Right ventricle myocardium superior (tissue), 1 donor: ENCODE measurements around the gene EIF4E. TPM values are rescaled to one million over a fixed set of nuclear protein-coding genes. Genes with fewer than 3 reads are reported as not detected.
A peak's percentile ranks its signal among the peaks of the same experiment; 100 is the strongest.
"Not testable (repeated sequence)": the region's sequence is repeated elsewhere in the genome, so short reads cannot be mapped to it uniquely, and the experiment has no call there.

Source experiments
- ATAC-seq: fragments of 200-7000 bp; cut with Tn5 transposase; one replicate; pipeline ENCODE4 v1.9.1; 2020; ENCODE audit warnings: mild to moderate bottlenecking; ENCODE audit not compliant: poor library complexity
- DNase-seq: peaks from one replicate; pipeline ENCODE4 v3.0.0-alpha.2; 2020
- intact Hi-C: fragments of 100-400 bp; cut with DNase I; formaldehyde crosslinking; loops from one replicate; pipeline ENCODE4 v1.11.2; 2022
- total RNA-seq: library from RNA; stranded (reverse); fragmentation: NEBNext Ultra II Directional; extraction: Animal tissue kit (Norgen Biotek cat#: 25700); gene quantifications from one replicate; pipeline ENCODE4 v1.2.1, GENCODE V29; 2021
- donor health status: DM: no; HTN: yes; CAD: no; lungs with severe emphysema.

Gene EIF4E
- total RNA-seq, 1 donor from 2014 or later: 50.3 TPM

DNA sequence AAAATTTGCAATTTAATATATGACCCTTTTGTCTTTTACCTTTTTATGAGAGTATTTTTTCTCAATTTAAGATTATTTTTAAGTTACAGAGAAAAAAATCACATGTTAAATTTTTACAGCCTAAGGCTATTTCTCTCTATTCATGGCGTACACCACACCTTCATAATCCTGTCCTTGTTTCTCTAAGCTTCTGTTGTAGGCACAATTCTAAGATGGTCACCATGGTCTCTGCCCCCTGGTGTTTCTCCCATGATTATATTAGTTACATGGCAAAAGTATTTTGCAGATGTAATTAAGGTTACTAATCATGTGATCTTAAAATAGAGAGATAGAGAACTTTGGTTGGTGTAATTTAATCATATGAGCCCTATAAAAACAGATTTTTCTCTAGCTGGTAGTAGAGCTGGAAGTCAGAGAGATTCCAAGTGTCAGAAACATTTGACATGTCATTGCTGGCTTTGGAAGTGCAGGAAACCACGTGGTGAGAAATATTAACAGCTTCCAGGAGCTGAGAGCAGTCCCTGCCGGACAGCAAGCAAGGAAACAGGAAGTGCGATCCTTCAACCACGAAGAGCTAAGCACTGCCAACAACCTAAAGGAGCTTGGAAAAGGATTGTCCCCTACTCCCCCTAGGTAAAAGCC lies 89.8 kb downstream of the EIF4E start:
- DNase-seq: no peak
- ATAC-seq: peak; percentile 88
- intact Hi-C loops: no loop called here

GRCh38 chr4:98838531-98838930 lies 90.4 kb downstream of the EIF4E start:
- DNase-seq: no peak
- no peak for ATAC-seq
- intact Hi-C loops: no loop called here

- intact Hi-C loops: no loop called here
- ATAC-seq (peak; percentile 90), DNase-seq (no peak)
These were observed 95.5 kb downstream of the EIF4E start for GRCh38 chr4:98833384-98833783.

DNA sequence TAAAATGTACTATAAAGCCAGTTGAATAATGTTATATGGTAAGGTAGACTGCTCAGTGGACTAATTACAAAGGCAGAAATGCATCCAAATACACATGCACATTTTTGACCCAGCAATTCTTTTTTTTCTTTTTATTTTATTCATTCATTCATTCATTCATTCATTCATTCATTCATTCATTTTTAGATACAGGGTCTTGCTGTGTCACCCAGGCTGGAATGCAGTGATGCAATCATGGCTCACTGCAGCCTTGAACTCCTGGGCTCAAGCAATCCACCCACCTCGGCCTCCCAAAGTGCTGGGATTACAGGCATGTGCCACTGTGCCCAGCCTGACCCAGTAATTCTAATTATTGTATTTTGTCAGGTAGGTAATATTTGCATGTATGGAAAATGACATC lies 97.9 kb downstream of the EIF4E start:
- ATAC-seq, intact Hi-C loops, DNase-seq: not testable (repeated sequence)

Other genes with a start within 250 kb of the EIF4E start
- 57.5 TPM for gene METAP1, start 66.6 kb upstream of the EIF4E start, total RNA-seq
- 197 TPM for gene ADH5, start 159.7 kb upstream of the EIF4E start, total RNA-seq
- gene ADH4, start 215.2 kb upstream of the EIF4E start, total RNA-seq: not detected